Sigmoid colon (tissue), 4 donors: ENCODE results near the gene ZNF648.

Experiments
- CTCF ChIP-seq, 4 experiments: fragments of 450-650 bp in 3 of 4; fragments of 200-600 bp in 1 of 4; IDR thresholded peaks; one replicate each; pipeline ENCODE4 v1.5.1; 2016 to 2019; ENCODE audit warnings: antibody characterized with exemption in 4 of 4, mild to moderate bottlenecking in 3 of 4, moderate library complexity in 2 of 4
- EP300 ChIP-seq, 4 donors: sonication (generic); formaldehyde crosslinking; IDR thresholded peaks; one replicate each; pipeline ENCODE4 v1.6.1; 2017; ENCODE audit warnings: antibody characterized with exemption in 4 of 4
- POLR2A ChIP-seq, 2 donors: fragments of 450-650 bp; IDR thresholded peaks; one replicate each; pipeline ENCODE4 v1.6.1; 2016; ENCODE audit warnings: antibody characterized with exemption in 2 of 2, mild to moderate bottlenecking in 2 of 2, moderate library complexity in 2 of 2
- POLR2AphosphoS5 ChIP-seq, 4 donors: sonication (generic); formaldehyde crosslinking; IDR thresholded peaks; one replicate each; pipeline ENCODE4 v1.6.1; 2017; ENCODE audit warnings: antibody characterized with exemption in 4 of 4

DNA sequence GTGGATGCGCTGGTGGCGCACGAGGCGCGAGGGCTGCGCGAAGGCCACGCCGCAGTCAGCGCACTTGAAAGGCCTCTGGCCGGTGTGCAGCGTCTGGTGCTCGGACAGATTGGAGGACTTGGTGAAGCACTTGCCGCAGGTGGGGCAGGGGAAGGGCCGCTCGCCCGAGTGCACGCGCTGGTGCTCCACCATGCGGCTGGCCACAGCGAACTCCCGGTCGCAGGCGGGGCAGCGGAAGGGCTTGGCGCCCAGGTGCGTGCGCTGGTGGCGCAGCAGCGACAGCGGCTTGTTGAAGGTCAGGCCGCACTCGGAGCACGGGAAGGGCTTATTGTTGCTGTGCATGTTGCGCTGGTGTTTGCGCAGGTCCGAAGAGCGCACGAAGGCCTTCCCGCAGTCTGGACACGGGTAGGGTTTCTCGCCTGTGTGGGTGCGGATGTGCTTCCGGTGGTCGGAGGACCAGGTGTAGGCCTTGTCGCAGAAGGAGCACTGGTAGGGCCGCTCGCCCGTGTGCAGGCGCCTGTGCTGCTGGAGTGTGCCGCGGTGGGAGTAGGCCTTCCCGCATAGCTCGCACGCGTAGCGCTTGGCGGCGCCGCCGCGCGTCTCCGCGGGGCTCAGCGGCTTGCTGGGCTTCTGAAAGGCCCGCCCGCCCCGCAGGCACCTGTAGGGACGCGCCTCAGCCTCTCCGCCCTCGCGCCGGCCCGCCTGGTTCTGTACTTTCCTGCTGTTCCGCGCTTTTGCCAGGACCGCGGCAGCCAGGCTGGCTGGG, 4.7 kb downstream of the ZNF648 start:
- TF ChIP-seq POLR2AphosphoS5 (IDR thresholded peaks at IDR 0.05) (no peak), CTCF (IDR thresholded peaks at IDR 0.05) (no peak), EP300 (IDR thresholded peaks at IDR 0.05) (no peak), POLR2A (IDR thresholded peaks at IDR 0.05) (no peak)
